Measurements from ENCODE around the gene CALM1.
A peak's percentile ranks its signal among the peaks of the same experiment; 100 is the strongest.
"Not testable (repeated sequence)": the region's sequence is repeated elsewhere in the genome, so short reads cannot be mapped to it uniquely, and the experiment has no call there.

The CALM1 gene

DNA sequence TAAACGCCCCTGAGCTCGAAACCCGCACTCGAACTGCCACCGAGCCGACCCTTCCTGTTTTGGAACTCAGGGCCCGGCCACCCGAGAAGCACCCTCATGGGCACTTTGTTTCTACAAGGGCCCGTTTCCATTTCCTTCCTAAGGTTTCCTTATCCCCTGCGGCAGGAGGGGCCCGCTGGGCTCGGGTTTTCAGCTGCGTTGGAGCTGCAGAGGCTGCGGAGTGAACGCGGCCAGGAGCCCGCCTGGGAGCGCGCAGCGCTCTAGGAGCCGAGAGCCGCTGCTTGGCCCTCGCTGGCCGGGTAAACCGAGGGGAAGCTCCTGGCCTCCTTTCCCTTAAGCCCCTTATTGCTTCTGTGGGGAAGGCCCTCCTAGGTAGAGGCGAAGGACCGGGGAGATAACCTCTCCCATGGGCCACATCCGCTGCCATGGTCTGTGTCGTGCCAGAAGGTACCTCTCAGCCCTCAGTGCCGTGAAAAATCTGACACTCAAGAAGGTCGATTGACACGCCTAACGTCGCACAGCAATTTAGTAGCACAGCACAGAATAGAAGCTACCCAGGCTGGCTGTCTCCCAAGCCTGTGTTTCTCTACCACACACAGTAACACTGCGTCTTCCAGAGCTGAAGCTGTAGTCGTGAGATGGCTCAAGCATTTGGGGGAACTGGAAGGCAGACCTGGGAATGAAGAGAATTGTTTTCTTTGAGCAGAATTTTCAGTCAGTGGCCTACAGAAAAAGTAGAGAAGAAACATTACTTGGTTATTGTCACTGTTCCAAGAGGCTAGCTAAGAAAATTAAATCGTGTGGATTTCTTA is 12.9 kb upstream of the CALM1 start:
- peak; percentile 26 for DNase-seq

DNA sequence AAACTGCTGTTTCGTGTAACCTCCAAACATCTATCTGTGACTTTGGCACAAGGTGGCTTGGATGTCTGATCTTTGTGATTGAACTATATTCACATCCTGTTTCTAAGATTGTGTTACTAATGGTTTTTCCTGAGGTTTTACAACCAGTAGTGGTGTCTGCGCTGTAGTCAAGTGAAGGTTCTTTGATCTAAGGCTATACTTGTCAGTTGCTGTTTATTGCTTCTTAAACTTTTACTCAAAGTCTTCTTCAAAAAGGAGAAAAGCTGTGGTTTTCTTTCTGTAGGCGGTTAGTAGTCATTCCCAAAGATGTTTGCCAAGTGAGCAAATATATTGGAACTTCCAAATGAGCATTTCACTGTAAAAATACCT is 12.3 kb upstream of the CALM1 start:
- DNase-seq, result no peak

DNA sequence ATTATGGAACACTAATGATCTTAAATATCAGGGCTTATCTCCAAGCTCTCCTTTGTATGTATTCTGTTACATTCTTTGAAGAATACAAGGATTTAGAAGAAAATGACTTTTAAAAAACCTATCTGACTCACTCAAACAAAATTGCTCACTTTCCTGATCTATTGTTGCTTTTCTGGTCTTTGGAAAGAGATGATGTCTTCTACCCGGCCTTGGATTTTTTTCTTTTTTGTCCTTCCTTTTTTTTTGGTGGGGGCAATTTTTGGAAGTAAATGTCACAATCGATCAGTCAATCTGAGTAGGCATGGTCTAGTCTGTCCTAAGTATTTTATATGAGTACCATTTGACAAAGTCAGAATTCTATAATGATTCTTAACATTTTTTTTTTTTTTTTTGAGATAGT is 10.5 kb upstream of the CALM1 start:
- no peak for DNase-seq

DNA sequence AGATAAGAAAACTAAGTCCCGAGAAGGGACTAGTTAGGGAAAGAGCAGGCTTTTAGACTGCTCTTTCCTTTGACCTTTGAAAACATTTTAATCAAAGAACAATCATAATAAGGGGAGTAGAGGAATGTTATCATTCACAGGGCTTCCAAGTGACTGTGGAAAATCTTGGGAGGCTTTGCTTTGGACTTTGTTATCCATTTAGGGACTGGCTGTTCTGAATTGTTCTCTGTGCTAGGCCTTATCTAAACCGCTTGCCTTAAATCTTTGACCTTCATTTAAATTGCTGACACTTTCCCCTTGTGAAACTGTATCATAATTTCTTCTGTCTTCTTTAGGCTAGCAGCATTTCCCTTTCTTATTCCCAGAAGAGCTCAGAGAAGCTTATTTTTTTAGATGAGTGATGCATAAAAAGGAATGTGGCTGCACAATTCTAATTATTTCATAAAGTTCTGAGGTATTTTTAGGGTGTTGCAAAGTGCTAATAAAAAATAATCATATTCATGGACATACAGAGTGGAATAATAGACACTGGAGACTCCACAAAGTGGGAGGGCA is 9.5 kb upstream of the CALM1 start:
- DNase-seq, result no peak

DNA sequence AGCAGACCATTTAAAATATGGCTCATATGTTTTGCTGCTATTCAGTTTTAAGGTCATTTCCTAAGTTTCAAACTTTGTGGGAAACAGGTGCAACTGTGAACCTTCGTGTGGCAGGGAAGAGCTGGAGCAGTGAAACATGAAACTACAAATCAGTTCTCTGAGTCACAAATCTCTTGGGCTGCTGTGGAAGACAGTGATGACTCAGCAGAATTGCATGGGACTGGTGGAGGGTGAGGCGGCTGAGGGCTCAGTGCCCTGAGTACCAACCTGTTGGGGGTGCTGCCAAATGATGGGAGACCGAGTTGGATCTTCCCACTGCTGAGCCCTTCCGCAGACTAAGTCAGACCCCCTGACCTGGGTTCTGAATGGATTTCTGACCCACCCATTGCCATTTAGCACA is 8.4 kb upstream of the CALM1 start:
- no peak for DNase-seq

DNA sequence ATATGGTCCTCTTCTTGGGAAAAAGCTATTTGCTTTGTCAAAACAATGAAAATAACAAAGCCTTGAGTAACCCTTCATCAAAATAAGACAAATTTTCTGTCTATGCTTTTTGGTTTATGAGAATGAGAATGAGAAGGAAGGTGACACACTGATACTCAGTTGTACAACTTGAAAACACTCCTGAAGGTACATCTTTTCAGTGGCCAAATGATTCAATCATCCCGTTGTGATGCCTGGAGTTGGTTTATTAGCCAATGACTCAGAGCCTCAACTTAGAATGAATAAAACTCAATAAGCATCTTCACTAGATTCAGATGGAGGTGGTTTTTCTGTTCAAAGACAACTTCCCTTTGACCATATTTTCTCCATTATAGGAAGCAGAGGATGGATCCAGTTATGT is 7.8 kb upstream of the CALM1 start:
- no peak for DNase-seq

DNA sequence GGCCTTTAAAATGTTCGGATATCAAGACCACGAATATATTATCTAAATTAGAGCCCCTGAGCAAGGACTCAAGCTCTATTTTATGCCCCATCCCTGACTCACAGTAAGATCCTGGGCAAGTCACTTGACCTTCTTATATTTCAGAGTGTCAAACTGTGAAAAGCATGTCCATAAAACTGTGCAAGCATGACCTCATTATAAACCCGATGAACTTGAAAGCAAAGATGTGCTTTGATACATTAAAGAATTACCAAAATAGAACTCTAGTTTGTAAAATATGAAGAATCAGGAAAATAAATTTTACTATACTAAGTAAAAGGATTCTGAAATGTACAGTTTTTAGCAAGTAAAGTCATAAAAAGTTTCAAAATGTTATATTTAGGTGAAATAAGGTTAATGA is 2.9 kb upstream of the CALM1 start:
- no peak for DNase-seq

DNA sequence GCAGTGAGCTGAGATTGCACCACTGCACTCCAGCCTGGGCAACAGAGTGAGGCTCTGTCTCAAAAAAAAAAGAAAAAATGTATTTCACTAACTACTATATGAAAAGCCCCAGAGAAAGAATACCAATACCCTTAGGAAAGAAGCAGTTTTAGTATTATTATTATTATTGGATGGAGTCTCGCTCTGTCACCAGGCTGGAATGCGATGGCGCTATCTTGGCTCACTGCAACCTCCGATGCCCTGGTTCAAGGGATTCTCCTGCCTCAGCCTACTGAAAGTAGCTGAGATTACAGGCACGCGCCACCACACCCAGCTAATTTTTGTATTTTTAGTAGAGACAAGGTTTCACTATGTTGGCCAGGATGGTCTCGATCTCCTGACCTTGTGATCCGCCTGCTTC is 2.0 kb upstream of the CALM1 start:
- not testable (repeated sequence) for DNase-seq

DNA sequence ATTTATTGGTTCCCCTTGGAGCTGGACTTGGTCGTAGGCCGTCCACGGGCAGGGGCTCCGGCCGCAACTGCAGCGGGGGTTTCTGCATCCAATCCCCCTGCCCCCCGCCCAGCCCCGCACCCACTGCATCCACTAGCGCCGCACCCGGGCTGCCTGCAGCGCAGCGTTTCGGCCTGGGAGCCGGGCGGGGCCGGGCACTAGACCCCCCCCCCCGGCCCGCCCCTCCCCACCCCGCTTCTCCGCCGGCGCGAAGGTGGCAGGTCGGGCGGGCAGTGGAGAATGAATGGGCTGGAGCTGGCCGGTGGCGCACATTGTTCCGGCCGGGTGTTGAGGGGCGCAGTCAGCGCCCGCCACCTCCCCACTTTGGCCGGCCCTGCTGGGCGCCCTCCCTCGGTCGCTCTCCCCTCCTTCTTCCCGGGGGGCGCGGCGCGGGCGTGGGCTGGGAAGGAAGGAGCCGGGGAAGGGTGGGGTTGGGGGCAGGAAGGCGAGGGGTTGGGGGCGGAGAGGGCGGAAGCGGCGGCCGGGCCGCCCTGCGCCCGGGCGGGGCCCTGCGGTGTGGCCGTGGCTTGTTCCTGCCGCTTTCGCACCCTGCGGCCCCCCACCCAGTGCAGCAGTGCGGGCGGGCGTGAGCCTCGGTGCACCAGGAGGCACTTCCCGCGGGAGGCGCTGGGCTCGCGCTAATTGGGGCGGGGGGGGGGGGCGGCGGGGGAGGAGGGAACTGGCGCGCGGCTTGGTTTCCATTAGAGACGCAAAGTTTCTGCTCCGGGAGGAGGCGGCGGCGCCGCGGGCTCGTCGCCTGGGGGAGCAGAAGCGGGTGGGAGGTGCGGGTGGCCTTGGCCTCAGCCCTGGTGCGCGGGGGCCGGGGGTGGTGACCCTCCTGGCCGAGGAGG is 841 bp downstream of the CALM1 start:
- DNase-seq, result peak; percentile 52

DNA sequence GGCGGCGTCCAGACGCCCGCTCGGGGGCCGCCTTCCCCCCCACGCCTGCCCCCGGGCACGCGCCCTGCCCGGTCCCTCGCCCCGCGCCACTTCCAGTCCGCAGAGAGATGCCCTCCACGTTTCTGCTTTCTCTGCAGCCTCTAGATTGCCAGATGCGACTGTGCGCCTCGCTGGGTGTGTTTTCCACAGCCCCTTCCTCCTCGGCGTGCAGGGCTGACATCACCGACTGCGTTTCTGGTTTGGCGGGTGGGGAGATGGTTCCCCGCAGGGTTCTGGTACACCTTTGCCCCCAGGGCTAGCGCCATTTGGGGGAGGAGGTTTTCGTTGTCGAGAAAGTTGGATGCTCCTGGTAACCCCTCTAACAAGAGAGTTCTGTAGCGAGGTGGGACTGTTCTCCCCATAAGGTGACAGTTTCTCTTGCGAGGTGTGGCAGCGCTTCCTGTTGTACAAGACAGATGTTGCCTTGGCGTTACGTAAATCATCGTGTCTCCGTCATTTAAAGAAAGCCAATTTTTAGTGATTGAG is 1.5 kb downstream of the CALM1 start:
- DNase-seq, result peak; percentile 38

DNA sequence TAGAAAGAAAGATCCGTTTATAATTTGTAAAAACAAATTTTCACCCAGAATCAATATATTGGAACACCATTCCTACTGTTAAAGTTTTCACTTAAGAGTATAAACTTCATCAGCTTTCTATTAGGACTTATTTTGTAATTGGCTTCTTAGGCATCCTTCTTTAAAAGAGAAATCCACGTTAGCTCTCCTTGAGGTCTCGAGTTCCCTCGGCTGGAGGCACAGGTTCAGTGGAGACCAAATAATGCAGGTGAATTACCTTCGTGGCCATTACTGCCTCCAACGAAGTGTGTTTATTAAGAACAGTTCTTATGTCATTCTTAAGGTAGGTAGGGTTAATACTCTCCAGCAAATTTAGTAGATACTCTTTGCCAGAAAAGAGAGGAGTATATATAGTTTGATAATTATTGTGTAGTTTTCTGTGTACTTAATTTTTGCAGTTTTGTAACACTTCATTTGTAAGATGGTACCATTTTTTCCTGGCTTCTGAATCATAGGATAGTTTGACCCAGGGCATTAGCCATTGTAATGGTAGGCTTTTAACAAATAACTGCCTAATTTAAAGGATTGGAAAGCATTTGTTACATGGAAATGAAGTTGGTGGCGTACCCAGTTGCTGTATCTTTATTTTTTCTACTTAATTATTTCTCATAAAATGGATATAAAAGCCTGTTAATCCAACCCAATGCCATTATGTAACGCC is 2.2 kb downstream of the CALM1 start:
- DNase-seq, result no peak

DNA sequence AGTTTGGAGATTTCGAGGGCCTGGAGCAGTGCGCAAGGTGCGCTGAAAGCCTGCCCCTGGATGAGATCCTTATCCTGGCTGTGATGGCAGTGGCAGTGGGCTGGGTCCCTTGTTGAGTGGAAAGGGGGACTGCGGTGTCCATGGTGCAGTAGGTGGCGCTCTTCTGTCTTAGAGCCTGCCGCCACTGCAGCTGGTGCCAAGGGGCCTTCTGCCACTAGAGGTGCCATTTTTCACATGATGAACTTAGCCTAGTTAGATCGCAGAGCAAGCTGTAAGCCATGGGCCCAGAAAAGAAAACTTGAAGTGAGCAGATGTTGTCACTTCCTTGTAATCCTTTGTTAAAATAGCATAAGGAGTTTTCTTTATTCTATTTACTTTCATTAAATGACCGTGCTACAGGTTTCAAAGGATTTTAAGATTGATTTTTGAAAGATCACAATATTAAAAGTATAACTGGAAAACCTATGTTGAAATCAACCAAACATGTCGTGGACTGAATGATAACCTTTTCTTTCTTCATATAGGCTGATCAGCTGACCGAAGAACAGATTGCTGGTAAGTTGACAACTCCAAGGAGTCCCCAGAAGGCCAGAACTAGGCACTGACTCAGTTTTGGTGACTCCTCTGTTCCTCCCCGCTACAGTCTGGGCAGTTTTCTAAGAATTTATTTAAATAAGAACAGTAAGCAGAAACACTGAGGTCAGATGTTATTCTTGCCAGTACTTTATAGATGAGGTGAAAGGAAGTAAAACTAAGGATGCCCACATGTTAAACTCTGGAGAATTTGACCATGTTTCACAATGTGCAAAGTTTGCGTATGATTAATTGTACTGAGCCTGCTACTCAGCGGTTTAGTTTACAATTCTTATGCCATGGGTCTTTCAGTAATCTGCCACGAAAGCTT is 3.0 kb downstream of the CALM1 start:
- DNase-seq, result peak; percentile 84

DNA sequence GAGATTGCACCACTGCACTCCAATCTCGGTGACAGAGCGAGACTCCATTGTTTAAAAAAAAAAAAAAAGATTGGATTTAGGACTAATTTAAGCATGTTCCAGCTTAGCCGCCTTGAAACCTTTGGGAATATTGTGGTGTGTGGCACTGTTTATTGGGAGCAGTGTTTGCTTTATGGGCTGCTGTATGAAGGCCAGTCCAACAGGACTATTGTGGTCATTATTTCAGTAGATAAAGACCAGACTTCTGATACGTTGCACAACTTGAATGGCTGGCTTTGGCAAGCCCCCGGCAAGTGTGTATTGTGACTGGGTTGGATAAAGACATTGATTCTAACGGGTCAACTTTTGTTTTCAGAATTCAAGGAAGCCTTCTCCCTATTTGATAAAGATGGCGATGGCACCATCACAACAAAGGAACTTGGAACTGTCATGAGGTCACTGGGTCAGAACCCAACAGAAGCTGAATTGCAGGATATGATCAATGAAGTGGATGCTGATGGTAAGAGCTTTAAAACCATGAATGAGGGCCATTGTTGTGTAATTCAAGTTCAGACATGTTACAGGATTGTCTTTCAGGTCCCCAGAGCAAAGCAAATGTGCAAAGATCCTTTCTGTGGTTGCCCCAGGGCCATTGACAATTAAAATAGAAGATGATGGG is 4.2 kb downstream of the CALM1 start:
- DNase-seq, result no peak

DNA sequence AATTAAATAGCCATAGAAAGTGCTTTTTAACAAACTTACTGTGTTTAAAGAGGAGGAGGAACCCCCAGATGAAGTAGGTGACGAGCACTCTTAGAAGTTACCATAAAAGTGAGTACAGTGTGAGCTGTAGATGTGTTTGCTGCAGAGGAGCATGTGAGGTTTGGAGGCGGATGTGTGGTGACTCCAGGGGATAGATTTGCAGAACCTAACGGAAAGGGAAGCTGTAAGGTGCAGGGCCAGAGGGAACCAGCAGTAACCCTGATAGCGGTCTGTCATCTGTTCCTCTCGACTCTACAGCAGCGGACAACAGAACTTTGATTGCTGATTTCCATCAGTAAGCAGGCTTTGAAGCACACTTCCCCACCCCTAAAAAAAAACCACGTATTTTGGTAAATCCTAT is 5.2 kb downstream of the CALM1 start:
- no peak for DNase-seq

DNA sequence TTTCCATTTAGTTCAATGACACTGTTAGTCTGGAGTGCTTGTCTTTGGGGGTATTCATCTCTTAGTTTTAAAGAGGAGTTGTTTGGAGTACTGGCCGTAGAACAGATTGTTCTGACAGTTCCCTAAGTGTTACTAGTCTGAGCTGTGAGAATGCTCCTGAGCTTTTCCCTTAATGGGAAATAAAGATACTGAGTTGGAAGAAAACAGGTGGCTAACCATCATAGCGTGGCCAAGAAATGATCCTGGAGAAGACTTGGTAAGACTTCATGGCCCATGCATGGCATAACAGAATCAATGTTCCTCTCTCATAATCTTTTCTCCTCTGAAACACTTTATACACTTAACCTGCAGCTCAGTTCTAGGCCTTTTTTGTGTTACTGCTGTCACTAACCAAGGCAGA is 6.2 kb downstream of the CALM1 start:
- no peak for DNase-seq

DNA sequence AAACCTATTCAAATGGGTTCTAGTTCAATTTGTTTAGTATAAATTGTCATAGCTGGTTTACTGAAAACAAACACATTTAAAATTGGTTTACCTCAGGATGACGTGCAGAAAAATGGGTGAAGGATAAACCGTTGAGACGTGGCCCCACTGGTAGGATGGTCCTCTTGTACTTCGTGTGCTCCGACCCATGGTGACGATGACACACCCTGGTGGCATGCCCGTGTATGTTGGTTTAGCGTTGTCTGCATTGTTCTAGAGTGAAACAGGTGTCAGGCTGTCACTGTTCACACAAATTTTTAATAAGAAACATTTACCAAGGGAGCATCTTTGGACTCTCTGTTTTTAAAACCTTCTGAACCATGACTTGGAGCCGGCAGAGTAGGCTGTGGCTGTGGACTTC is 8.3 kb downstream of the CALM1 start:
- DNase-seq, result no peak

DNA sequence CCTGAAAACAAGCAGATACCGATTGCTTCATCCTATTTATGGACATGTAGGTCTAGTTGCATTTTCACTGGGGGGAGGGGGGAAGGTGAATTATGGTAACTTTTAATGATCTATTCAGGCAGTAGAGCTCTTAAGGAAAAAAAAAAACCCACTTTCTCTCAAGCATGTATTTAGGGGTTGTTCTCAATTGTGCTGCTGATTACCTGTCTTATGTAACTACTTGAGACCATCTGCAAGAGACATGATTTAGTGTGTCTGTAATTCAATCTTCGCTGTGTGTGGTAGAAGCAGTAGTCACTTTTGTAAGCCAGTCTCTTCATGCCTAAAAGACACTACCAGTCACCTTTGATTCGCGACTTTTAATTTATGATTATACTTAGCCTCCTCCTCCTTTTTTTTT is 8.9 kb downstream of the CALM1 start:
- peak; percentile 62 for DNase-seq

DNA sequence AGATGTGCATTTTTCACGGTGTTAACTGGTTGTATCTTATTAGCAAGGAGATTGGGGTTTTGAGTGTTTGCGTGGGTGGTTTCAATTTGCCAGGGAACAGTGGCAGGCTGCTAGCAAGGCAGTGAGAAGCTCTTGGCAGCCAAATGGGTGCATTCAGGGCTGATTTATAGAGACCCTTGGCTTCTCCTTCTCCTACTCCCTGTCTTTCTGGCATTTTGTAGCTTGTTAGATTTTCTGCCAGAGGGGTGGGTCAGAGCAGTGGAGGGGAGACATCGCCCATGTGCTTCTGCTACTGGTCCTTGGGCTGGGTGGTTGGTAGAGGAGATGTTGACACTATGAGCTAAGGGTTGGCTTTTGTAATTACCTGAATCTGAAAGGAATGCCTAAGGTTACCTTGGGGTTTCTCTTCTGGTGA is 9.6 kb downstream of the CALM1 start:
- no peak for DNase-seq

DNA sequence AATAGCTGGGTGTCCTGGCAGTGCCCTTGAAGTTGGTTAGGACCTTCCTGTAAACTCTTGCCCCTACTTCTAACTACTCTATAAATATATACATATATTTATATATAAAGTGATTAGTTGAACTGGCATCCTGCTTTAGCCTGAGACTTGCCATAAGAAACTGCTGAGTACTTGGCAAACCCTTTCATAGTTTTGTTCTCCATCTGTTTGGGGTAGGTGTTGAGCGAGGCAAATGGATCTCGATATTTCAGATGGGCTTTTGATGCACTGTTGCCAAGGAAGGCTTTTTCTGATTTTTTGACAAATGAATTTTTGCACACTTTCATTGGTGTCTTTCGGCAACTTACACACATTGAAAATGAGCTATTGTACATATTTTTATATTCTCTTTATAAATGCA is 10.4 kb downstream of the CALM1 start:
- no peak for DNase-seq

DNA sequence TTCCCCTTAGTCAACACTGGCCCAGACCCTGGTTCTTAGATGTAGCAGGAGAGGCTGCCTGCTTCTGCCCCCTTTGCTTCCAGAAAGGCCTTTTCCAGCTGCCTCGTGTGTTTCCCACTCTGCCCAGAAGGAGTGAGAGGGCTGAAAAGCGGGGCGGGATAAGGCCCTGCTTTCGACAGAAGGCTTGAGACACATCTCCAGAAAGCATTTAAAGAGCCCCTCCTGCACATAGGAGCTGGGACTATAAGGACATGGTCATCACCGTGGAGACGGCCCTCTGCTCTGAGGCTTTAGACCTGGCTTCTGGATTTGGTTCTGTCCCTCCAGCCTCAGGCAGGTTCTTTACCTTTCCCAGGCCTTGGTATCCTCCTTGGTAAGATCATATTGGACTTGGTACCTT is 11.9 kb downstream of the CALM1 start:
- DNase-seq, result no peak

DNA sequence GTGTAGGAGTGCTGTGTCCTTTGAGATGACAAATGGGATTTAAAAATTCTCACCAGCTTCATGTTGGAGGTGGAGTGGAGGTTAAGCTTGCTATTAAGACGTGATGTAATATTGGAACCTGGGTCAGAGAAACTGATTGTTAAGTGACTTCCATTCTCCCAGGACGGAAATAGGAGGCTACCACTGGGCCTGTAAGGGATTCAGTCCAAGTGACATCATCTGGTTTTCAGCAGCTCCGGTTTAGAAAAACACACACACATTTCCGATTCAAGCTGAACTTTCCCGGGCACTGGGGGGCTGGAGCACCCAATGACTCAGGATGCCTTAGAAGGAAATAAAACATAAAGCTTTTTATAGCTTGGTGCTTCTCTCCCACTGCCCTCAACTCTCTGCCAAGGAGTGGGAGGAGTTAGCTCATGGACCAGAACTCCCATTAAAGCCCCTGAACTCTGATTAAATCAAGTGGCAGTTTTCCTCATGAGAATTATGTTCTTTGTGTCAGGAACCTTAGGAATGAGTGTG is 12.4 kb downstream of the CALM1 start:
- DNase-seq, result no peak

Data from NCI-H510A (cell line).